Airway epithelial cell (primary cell): ENCODE data around the gene WFDC11. TPM values are rescaled to one million over a fixed set of nuclear protein-coding genes. Genes with fewer than 3 reads are reported as not detected.

Experiments used
- total RNA-seq: library from RNA; depleted of rRNA; stranded (reverse); fragments of >200 nt; gene quantifications from 2 replicates; pipeline ENCODE4 v1.2.3, GENCODE V29; 2015

Gene WFDC11
- not detected in 2 replicates for total RNA-seq

DNA sequence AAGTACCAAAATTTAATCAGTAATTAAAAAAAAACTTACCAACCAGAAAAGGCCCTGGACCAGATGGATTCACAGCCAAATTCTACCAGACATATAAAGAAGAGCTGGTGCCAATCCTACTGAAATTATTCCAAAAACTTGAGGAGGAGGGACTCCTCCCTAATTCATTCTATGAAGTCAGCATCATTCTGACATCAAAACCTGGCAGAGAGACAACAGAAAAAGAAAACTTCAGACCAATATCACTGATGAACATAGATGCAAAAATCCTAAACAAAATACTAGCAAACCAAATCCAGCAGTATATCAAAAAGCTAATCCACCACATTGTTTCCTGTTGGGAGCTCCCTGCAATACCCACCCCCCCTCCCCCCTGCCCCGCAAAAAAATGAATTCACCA, at the start of gene WFDC11:
TSS of gene WFDC11 (minus strand) at position 101 of the 400 bp plus-strand sequence. CDS start 19,639 bp downstream, outside the sequence.

GRCh38 chr20:45704969-45705637, 35.1 kb upstream of the WFDC11 start, which contains the start of gene WFDC10B:
TSS of gene WFDC10B (minus strand) at chr20:45705019. CDS start at chr20:45685992, 19,027 bp downstream.

DNA sequence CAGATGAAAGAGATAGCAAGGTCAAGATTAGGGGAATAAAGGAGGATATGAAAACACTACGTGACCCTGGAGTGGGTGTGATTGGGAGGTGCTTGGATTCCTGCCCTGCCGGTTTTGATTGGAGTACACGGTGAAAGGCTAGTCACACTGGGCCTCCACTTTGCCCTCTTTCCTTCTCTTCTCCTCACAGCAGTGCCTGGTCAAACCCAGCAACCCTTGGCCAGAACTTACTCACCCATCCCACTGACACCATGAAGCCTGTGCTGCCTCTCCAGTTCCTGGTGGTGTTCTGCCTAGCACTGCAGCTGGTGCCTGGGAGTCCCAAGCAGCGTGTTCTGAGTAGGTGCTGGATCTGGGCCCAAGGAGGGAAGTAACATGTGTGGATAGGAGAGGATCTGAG, 31.8 kb upstream of the WFDC11 start, which contains the start of gene WFDC13:
TSS of gene WFDC13 (plus strand) at position 166 of the 400 bp plus-strand sequence. CDS start at position 252, 86 bp downstream.

DNA sequence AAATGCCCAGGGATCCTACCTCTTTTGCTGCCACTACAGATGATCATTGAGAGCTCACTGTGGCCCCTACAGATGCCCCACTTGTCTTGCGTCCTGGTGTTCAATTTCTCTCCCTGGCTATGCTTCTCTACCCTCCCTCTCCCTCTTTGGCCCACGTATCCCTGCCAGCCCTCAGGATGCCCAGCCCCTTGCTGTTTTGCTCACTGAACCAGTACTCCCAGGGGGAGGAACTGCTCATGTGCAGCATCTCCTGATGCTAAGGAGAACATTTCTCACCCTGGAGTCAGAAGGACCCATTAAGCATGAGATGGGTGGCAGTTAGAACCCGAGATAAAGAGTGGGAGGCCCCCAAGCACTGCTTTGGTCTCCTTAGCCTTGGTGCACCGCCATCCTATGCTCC, 38.9 kb downstream of the WFDC11 start, which contains the start of gene WFDC9:
TSS of gene WFDC9 (minus strand) at position 101 of the 400 bp plus-strand sequence. CDS start 21,103 bp downstream, outside the sequence.

GRCh38 chr20:45629496-45630100, 40.4 kb downstream of the WFDC11 start, which contains the start of gene WFDC10A:
TSS of gene WFDC10A (plus strand) at chr20:45629739. CDS start at chr20:45629814, 75 bp downstream.

Other genes with a start within 250 kb of the WFDC11 start
- gene WFDC2, start 200.5 kb downstream of the WFDC11 start, total RNA-seq, result 1.3 and 4.9 TPM in 2 replicates
- gene SPINT3, start 154.6 kb downstream of the WFDC11 start, total RNA-seq, result not detected in 2 replicates
- not detected in 2 replicates for gene WFDC6, start 130.8 kb downstream of the WFDC11 start, total RNA-seq
- gene EPPIN, start 122.8 kb downstream of the WFDC11 start, total RNA-seq, result not detected in 2 replicates
- not detected in 2 replicates for gene WFDC8, start 91.0 kb downstream of the WFDC11 start, total RNA-seq
- gene WFDC10A, start 40.5 kb downstream of the WFDC11 start, total RNA-seq, result not detected in 2 replicates
- gene WFDC9, start 39.0 kb downstream of the WFDC11 start, total RNA-seq, result not detected in 2 replicates
- not detected in 2 replicates for gene WFDC13, start 31.8 kb upstream of the WFDC11 start, total RNA-seq
- not detected in 2 replicates for gene WFDC10B, start 34.8 kb upstream of the WFDC11 start, total RNA-seq
- not detected in 2 replicates for gene SPINT4, start 52.1 kb upstream of the WFDC11 start, total RNA-seq
- 0.56 and 1.1 TPM in 2 replicates for gene WFDC3, start 121.6 kb upstream of the WFDC11 start, total RNA-seq
- gene DNTTIP1, start 121.7 kb upstream of the WFDC11 start, total RNA-seq, result 10.8 and 24.2 TPM in 2 replicates
- 95.7 and 112 TPM in 2 replicates for gene UBE2C, start 142.4 kb upstream of the WFDC11 start, total RNA-seq
- 0.21 TPM in 1 of 2 replicates, not detected in the other for gene TNNC2, start 157.1 kb upstream of the WFDC11 start, total RNA-seq
- gene SNX21, start 163.6 kb upstream of the WFDC11 start, total RNA-seq, result 23.2 and 37.3 TPM in 2 replicates
- 46.7 and 50.1 TPM in 2 replicates for gene ACOT8, start 187.2 kb upstream of the WFDC11 start, total RNA-seq
- gene ZSWIM3, start 187.4 kb upstream of the WFDC11 start, total RNA-seq, result 0.74 and 2.4 TPM in 2 replicates
- 6.8 and 9.0 TPM in 2 replicates for gene ZSWIM1, start 211.0 kb upstream of the WFDC11 start, total RNA-seq
- 0.33 TPM in 1 of 2 replicates, not detected in the other for gene SPATA25, start 217.4 kb upstream of the WFDC11 start, total RNA-seq
- 2.0 and 2.3 TPM in 2 replicates for gene NEURL2, start 221.0 kb upstream of the WFDC11 start, total RNA-seq
- gene CTSA, start 221.1 kb upstream of the WFDC11 start, total RNA-seq, result 24.1 and 39.4 TPM in 2 replicates
- 68.9 and 99.4 TPM in 2 replicates for gene PLTP, start 241.9 kb upstream of the WFDC11 start, total RNA-seq